IPS DF 19.7 (cell line): ENCODE results near the gene CLCN7.

Source experiments
- DNase-seq: peaks from one replicate; pipeline ENCODE4 v3.0.0-alpha.2; 2013; ENCODE audit warnings: low read depth, low spot score

Gene CLCN7

DNA sequence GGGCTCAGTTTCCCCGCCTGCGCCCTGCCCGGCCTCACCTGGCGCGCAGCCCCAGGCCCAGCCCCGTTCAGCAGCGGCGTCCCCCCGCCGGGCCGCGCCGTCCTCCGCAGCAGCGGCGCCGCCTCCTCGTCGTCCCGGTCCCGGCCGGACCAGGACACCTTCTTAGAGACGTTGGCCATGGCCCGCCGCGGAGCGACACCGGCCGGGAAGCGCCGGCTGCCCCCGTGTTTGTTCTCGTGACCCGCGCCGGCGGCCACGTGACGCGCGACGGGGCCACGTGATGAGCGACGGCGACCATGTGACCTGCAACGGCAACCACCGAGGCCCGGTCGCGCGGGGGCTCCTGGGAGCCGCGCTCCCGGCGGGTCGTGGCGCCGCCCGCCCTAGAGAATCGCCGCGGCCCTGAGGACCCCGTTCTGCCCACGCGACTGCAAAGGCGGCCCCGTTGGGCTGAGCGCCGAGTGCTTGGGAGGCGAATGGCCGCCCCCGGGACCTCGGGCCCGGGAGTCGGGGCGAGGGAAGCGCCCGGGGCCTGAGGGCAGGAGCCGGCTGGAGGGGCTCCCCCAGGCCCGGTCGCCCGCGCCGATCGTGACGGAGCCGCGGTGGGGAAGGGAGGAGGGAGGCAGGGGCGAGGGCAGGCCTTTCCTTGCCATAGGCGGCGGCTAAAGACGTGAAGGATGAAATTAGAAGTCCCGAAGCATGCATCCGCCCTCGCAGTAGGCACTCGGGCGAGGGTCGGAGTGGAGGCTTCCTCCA is at the start of gene CLCN7:
TSS of gene CLCN7 (minus strand) at position 233 of the 756 bp plus-strand sequence. CDS start at position 179, 54 bp downstream.
- DNase-seq: no peak

- DNase-seq: no peak
These were observed 49.5 kb upstream of the CLCN7 start for GRCh38 chr16:1524366-1524765.

DNA sequence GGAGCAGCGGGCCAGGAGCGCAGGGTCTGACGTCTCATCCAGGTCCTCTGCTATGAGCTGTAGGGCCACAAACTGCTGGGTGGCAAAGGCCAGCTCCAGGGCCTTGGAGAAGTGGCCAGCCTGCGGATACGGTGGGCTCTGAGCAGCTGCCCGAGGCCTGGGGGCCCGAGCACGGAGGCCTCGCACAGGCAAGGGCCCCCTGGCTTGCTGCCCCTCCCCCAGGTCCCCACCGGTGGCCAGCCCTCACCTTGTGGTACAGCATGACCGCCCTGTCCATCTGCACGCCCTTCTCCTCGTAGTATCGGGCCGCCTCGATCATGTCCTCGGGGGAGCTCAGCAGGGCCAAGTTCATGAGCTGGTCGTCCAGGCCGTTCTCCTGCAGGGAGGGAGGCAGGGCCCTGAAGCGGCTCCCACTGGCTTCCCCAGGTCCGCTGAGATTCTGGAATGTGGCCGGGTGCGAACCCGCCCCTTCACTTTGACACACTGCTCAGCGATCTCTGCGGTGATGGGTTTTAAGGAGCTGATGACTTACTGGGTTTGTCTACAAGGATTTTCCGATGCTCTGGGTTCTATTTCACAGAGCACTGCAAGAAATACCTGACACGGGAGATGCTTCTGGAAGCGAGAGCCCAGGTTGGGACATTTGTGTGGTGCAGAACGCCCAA is 48.9 kb upstream of the CLCN7 start:
- no peak for DNase-seq

- no peak for DNase-seq
These were observed 45.6 kb upstream of the CLCN7 start for GRCh38 chr16:1520461-1520860.

DNA sequence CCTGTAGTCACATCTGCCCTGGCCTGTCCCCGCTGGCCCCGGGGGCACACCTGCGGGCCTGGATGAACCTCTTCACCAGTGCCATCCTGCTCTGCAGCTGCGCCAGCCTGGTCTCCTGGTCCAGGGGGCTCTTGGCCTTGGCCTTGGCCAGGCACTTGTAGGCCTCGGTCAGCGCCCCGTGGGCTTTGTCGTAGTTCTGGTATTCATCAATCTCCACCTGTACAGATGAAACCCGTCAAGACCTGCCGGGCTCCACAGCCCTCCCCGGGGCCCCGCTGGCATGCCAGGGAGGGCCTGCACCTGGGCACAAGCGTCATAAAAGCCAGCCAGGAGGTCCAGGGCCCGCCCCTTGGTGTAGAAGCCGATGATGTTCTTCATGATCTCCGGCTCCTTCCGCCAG is 45.0 kb upstream of the CLCN7 start:
- no peak for DNase-seq

DNA sequence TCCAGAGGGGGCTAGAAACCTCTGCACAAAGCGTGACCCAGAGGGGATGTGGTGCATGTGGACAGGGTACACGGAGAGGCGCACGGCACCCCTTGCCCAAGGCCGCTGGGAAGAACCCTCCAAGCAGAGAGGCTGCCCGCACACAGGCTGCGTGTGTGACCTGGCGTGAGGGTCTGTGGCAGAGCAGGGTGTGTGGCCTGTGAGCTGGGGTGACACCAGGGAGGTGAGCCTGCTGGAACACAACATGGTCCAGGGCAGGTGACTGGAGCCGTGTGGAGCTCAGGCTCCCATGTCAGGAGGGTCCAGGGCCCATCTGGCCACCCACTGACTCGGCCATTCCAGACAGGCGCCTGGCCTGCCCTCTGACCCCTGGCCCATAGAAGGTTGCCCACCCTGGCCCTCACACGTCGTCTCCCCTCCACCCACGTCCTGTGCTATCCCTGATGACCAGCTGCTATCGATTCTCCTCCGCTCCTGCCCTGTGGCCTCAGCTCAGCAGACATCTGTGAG is 43.9 kb upstream of the CLCN7 start:
- no peak for DNase-seq

DNA sequence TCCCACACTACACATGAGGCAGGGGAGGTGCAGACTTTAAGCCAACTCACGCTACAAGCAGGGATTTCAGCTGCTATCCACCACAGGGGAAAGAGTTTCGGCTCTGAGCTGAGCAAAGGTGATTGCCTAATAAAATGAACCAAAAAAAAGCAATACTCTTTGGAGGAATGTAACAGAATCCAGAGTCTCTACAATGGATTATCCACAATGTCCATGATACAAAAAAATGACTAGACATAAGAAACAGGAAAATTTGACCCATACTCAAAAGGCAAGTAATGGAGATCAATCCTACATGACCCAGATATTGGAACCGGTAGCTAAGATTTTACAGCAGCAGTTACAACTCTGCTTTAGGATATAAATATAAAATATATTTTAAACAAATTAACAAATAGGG is 39.7 kb upstream of the CLCN7 start:
- DNase-seq: no peak

DNA sequence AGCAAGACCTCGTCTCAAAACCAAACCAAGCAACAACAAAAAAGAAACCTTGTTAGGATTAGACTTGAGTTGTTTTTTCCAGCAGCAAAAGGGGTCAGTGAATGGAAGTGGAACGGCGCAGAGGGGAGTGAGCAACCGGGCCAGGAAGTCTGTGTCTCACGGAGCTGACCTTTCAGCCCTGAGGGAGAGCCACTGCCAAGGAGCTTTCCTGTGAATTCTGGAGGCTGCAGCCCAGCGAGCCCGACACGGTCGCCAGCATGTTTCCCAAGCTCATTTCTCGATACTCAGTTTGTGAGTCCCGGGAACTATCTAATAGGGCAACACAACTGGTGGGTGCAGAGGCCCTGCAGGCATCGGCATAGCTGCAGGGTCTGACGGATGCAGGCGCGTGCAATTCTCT is 37.9 kb upstream of the CLCN7 start:
- no peak for DNase-seq

DNA sequence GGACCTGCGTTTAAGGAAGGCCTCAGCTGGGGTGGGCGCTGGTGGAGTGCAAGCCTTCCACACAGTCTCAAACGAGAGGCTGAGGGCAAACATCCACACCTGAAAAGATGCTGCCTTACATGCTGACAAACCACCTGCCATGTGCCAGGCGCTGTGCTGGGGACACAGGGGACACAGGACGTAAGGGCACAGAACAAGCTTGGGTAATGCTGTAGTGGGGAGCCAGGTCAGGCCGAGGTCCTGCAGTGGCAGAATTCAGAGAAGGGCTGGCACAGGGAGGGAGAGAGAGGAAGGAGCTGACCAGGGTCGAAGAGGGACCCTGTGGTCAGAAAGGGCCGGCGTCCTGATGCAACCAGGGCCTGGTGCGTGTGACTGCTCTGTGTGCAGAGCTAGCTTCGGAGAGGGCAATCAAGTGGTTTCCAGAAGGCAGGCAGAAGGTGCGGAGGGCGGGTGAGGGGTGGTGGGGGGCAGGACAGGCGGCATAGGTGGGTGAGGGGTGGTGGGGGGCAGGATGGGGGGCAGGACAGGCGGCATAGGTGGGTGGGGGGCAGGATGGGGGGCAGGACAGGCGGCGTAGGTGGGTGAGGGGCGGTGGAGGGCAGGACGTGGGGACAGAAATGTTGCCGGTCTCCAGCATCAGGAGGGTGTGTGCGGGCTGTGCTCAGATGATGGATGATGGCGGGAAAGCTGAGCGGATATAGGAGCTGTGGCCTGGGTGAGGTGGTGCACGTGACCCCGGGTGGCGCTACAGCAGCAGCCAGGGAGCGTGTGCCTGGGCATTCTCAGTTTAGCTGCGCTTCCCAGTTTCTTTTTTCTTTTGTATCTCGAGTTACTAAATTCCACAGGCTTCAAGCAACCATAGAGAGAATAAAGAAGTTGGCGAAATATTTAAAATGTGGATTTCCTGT is 37.1 kb upstream of the CLCN7 start:
- DNase-seq: no peak

DNA sequence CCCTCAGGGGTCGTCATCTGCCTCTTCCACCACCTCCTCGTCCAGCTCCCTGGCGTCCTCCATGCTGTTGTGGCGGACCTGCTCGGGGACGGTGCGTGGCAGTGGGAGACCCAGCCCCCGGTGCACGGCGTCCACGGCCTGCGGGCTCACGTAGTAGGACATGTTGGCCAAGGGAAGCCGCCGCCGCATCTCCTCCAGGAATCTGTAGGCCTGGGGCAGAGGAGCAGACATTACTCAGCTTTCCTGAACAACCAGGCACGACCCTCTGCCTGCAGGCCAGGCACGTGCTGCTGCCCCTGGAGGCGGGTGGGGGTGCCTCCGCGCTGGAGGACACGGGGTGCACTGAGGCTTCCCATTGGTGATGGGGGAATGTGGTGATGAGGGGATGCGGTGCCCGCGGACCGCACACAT is 36.1 kb upstream of the CLCN7 start:
- no peak for DNase-seq

DNA sequence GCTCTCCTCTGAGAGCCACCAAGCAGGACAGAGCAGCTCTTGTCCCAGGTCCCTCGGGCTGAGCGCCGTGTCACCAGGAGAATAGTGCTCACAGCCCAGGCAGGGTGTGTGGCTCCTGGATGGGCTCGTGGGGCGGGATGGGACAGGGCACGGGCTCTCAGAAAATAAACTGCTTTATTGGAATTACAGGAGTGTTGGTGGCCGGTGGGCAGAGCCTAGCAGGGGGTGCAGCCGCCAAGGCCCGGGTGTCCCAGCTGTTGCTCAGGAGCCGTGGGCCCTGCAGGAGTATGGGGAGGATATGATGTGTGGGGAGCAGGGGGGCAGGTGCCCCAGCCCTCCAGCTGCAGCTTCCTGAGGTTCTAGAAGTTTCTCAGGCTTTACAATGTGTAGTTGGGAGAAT is 35.4 kb upstream of the CLCN7 start:
- no peak for DNase-seq

- no peak for DNase-seq
These were observed 34.7 kb upstream of the CLCN7 start for GRCh38 chr16:1509307-1510221.

GRCh38 chr16:1508494-1509187 is 33.8 kb upstream of the CLCN7 start:
- DNase-seq: no peak

DNA sequence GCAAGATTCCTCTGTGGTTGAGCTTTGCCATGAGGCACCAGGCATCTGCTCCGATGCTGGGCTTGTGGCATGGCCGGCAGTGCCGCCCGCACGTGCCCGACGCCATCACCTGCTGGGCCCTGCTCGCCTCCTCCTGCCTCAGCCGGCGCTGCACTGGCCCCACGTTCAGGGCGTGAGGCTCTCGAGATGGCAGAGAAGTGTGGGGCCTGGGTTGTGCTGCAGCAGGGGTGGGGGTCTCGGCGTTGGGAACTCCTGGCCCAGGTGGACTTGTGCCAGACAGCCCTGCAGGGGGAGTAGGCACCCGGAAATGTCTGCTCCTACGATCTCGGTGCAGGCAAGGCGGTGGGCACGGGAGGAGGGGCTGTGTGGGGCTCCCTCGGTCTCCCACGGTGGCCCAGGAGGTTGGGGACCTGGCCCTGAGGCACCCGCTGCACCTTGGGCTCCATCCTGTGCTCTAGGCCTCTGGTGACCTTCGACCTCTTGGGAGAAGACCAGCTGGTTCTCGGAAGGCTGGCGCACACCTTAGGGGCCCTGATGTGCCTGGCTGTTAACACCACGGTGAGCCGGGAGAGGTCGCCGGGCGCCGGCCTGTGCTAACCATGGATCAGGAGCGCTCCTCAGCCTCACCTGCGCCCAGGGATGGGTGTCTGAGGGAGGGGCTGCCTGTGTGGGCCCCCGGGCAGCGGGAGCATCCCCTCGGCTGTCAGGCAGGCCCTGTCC is 31.8 kb upstream of the CLCN7 start:
- no peak for DNase-seq

DNA sequence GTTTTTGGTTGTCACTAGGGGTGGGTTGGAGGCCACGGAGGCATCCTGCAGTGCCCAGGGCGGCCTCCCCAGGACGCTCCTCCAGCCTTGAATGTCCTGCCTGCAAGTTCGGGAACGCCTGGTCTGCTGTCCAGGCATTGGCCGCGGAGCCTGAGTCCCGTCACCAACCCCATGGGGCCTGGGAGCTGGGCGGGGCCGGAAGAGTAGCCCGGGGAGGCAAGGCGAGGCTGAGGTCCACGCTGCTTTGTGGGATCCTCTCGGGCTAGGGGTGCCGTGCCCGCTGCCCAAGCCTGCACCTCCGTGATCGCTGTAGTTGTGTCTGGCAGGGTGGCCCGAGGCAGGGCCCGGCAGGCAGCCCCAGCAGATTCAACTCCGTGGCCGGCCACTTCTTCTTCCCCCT is 31.1 kb upstream of the CLCN7 start:
- DNase-seq: no peak

DNA sequence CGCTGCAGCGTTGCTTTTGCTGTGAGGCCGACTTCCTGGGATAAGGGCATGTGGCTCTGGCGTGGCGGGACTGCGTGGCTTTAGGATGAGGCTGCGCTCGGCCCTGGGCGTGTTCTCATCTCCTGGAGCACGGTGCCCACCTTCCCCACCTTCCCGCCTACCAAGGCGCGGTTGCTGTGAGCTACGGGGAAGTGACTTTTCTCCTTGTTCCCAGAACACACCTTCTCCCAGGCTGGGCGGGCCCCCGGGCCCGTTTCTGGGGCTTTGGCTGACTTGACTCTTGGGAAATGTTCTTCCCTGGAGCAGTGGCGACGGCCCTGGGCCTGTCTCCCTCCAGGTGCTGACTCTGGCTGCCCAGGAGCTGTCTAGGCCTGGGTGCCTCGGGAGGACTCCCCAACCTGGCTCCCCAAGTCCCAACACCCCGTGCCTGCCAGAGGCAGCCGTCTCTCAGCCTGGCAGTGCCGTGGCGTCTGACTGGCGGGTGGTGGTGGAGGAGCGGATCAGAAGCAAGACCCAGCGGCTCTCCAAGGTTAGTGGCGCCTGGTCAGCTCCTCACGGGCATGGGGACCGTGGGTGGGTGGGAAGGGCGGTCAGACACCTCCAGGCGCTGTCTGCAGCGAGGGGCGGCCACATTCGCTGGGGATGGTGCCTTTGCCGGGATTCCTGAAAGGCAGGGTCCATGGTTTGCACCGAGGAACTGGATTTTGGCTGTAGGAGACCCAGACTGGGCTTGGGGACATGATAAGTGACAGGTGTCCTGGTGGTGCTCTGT is 30.4 kb upstream of the CLCN7 start:
- DNase-seq: no peak

GRCh38 chr16:1503110-1503955 is 28.5 kb upstream of the CLCN7 start:
- DNase-seq: no peak
